Activated CD4-positive, alpha-beta T cell treated with anti-CD3 and anti-CD28 coated beads for 48 hours (primary cell): ENCODE data around the gene PANX2.
"Not testable (repeated sequence)": the region's sequence is repeated elsewhere in the genome, so short reads cannot be mapped to it uniquely, and the experiment has no call there.

Experiments used
- DNase-seq: peaks from one replicate; pipeline ENCODE4 v3.0.0-alpha.2; 2020

PANX2 gene

GRCh38 chr22:50170453-50171318, at the start of gene PANX2:
Gene PANX2 (plus strand): TSS chr22:50170731. CDS start chr22:50170731, 0 bp downstream.
- DNase-seq = no peak

GRCh38 chr22:50121202-50121740, 49.3 kb upstream of the PANX2 start:
- DNase-seq = no peak

GRCh38 chr22:50123119-50123518, 47.4 kb upstream of the PANX2 start:
- no peak for DNase-seq

- DNase-seq = no peak
Measured at GRCh38 chr22:50125029-50125428, 45.5 kb upstream of the PANX2 start.

GRCh38 chr22:50129121-50129736, 41.3 kb upstream of the PANX2 start:
- DNase-seq = no peak

- no peak for DNase-seq
Measured at GRCh38 chr22:50131894-50132293, 38.6 kb upstream of the PANX2 start.

- no peak for DNase-seq
Measured at GRCh38 chr22:50134481-50134880, 36.0 kb upstream of the PANX2 start.

GRCh38 chr22:50136581-50137015, 33.9 kb upstream of the PANX2 start:
- no peak for DNase-seq

- DNase-seq = not testable (repeated sequence)
Measured at GRCh38 chr22:50137277-50137676, 33.3 kb upstream of the PANX2 start.

- no peak for DNase-seq
Measured at GRCh38 chr22:50138041-50138440, 32.5 kb upstream of the PANX2 start.

- no peak for DNase-seq
Measured at GRCh38 chr22:50138988-50139387, 31.5 kb upstream of the PANX2 start.

- no peak for DNase-seq
Measured at GRCh38 chr22:50139843-50140415, 30.6 kb upstream of the PANX2 start.

- no peak for DNase-seq
Measured at GRCh38 chr22:50140615-50141014, 29.9 kb upstream of the PANX2 start.

- no peak for DNase-seq
Measured at GRCh38 chr22:50141462-50141861, 29.1 kb upstream of the PANX2 start.

- DNase-seq = no peak
Measured at GRCh38 chr22:50141891-50142363, 28.6 kb upstream of the PANX2 start.

- DNase-seq = no peak
Measured at GRCh38 chr22:50143096-50143495, 27.4 kb upstream of the PANX2 start.

GRCh38 chr22:50144005-50144614, 26.4 kb upstream of the PANX2 start:
- no peak for DNase-seq

- DNase-seq = no peak
Measured at GRCh38 chr22:50145721-50146438, 24.7 kb upstream of the PANX2 start.

GRCh38 chr22:50146439-50147238, 23.9 kb upstream of the PANX2 start:
- no peak for DNase-seq

- DNase-seq = not testable (repeated sequence)
Measured at GRCh38 chr22:50147258-50148165, 23.0 kb upstream of the PANX2 start.

GRCh38 chr22:50148166-50148500, 22.4 kb upstream of the PANX2 start:
- no peak for DNase-seq
